Activated naive CD8-positive, alpha-beta T cell treated with anti-CD3 and anti-CD28 coated beads, Interleukin-2, amount 50 U/mL, for 16 hours (primary cell): Measurements from ENCODE around the gene YPEL1.
"Not testable (repeated sequence)": the region's sequence is repeated elsewhere in the genome, so short reads cannot be mapped to it uniquely, and the experiment has no call there.

Source experiments
- DNase-seq: peaks from one replicate; pipeline ENCODE4 v3.0.0-alpha.2; 2020; ENCODE audit warnings: low read depth, low spot score

The YPEL1 gene

GRCh38 chr22:21753374-21754111, 17.9 kb upstream of the YPEL1 start:
- no peak for DNase-seq

GRCh38 chr22:21752276-21752675, 16.7 kb upstream of the YPEL1 start:
- DNase-seq: no peak

- no peak for DNase-seq
Observed at GRCh38 chr22:21745948-21746347, 10.4 kb upstream of the YPEL1 start.

GRCh38 chr22:21744917-21745316, 9.3 kb upstream of the YPEL1 start:
- DNase-seq: not testable (repeated sequence)

- no peak for DNase-seq
Observed at GRCh38 chr22:21741790-21742189, 6.2 kb upstream of the YPEL1 start.

- no peak for DNase-seq
Observed at GRCh38 chr22:21741059-21741458, 5.5 kb upstream of the YPEL1 start.

GRCh38 chr22:21739828-21740377, 4.3 kb upstream of the YPEL1 start:
- DNase-seq: no peak

GRCh38 chr22:21738966-21739365, 3.4 kb upstream of the YPEL1 start:
- DNase-seq: no peak

GRCh38 chr22:21738081-21738480, 2.5 kb upstream of the YPEL1 start:
- DNase-seq: no peak

GRCh38 chr22:21736948-21737347, 1.4 kb upstream of the YPEL1 start:
- no peak for DNase-seq

GRCh38 chr22:21736084-21736642, 569 bp upstream of the YPEL1 start:
- no peak for DNase-seq

GRCh38 chr22:21734540-21735199, 924 bp downstream of the YPEL1 start:
- no peak for DNase-seq

GRCh38 chr22:21731503-21731902, 4.1 kb downstream of the YPEL1 start:
- DNase-seq: no peak

- DNase-seq: no peak
Observed at GRCh38 chr22:21730535-21731308, 4.9 kb downstream of the YPEL1 start.

- DNase-seq: not testable (repeated sequence)
Observed at GRCh38 chr22:21729184-21729583, 6.4 kb downstream of the YPEL1 start.

- no peak for DNase-seq
Observed at GRCh38 chr22:21728270-21728669, 7.3 kb downstream of the YPEL1 start.

GRCh38 chr22:21727768-21728167, 7.8 kb downstream of the YPEL1 start:
- DNase-seq: no peak

- DNase-seq: no peak
Observed at GRCh38 chr22:21727159-21727558, 8.4 kb downstream of the YPEL1 start.

GRCh38 chr22:21726650-21727049, 8.9 kb downstream of the YPEL1 start:
- no peak for DNase-seq

GRCh38 chr22:21725956-21726649, 9.5 kb downstream of the YPEL1 start:
- DNase-seq: no peak

- DNase-seq: not testable (repeated sequence)
Observed at GRCh38 chr22:21724496-21724895, 11.1 kb downstream of the YPEL1 start.
